ENCODE measurements around the gene UBAC2. TPM values are rescaled to one million over a fixed set of nuclear protein-coding genes. Genes with fewer than 3 reads are reported as not detected.
A peak's percentile ranks its signal among the peaks of the same experiment; 100 is the strongest.

The UBAC2 gene
- total RNA-seq, 2 donors from 2014 or later = 39.0 to 46.1 TPM

DNA sequence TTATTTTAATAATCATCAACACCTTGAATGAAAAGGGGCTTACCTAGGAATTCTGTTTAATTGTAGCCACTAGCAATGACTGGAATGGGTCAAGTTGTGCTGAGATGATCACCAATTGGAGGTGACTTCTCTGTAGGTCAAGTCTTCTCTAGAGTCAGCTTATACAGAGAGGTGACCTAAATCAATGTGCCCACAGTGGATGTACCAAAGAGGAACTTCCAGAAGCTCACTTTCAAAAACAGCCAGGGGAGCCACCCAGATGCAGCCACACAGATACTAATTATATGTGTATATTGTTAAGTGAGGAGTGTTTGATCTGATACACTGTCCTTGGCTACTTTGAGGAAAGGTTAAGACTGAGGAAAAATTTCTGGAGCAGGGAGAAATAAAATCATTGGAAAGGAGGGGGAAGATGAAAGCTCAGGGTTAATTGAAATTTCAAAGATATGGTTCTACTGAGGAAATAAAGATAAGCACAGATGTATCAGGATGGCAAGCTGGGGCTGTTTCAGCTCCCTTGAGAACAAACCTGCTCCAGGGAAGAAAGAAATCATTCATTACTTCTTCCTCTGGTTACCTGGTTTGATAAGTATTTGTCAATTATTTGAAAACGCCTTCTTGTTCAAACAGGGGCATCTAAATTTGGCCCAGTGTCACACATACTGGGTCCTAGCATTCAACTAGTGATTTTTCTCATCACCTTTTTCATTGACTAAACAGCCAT lies 101.4 kb downstream of the UBAC2 start:
- peaks cover 96% of the 10 kb centered on the region for H3K36me3 Mint-ChIP-seq (ENCODE audit: low read depth)
- ATAC-seq (replicated peaks) = peak; percentile 25
- H3K9me3 Mint-ChIP-seq = no peaks in the 10 kb centered on the region
- H3K27ac Mint-ChIP-seq = peak overlapping the region; percentile 97
- H3K4me1 Mint-ChIP-seq = peaks cover 47% of the 10 kb centered on the region
- peak overlapping the region; percentile 97 for H3K4me3 Mint-ChIP-seq
- H3K27me3 Mint-ChIP-seq = no peaks in the 10 kb centered on the region

GRCh38 chr13:99302637-99303505 lies 102.2 kb downstream of the UBAC2 start:
- peaks cover 44% of the 10 kb centered on the region for H3K4me1 Mint-ChIP-seq

GRCh38 chr13:99303863-99304521 lies 103.3 kb downstream of the UBAC2 start:
- peak; percentile 18 for ATAC-seq (replicated peaks)
- Mint-ChIP-seq H3K9me3 (no peaks in the 10 kb centered on the region), H3K36me3 (ENCODE audit: low read depth) (peaks cover 96% of the 10 kb centered on the region), H3K27me3 (no peaks in the 10 kb centered on the region), H3K4me1 (peaks cover 47% of the 10 kb centered on the region), H3K27ac (peak overlapping the region; percentile 97), H3K4me3 (peak overlapping the region; percentile 97)

More at GRCh38 chr13:99302637-99303505, 102.2 kb downstream of the UBAC2 start:
- Mint-ChIP-seq H3K36me3 (ENCODE audit: low read depth) (peaks cover 96% of the 10 kb centered on the region), H3K27me3 (no peaks in the 10 kb centered on the region), H3K9me3 (no peaks in the 10 kb centered on the region), H3K4me3 (peak overlapping the region; percentile 97), H3K27ac (peak overlapping the region; percentile 97)
- ATAC-seq (replicated peaks) = no peak

- Mint-ChIP-seq H3K4me3 (peak overlapping the region; percentile 97), H3K27me3 (no peaks in the 10 kb centered on the region), H3K4me1 (peaks cover 44% of the 10 kb centered on the region), H3K9me3 (no peaks in the 10 kb centered on the region), H3K27ac (peak overlapping the region; percentile 97), H3K36me3 (ENCODE audit: low read depth) (peaks cover 96% of the 10 kb centered on the region)
- no peak for ATAC-seq (replicated peaks)
These were observed 103.9 kb downstream of the UBAC2 start for GRCh38 chr13:99304541-99304940.

- no peak for ATAC-seq (replicated peaks)
- Mint-ChIP-seq H3K27me3 (no peaks in the 10 kb centered on the region), H3K4me3 (peak overlapping the region; percentile 97), H3K27ac (peak overlapping the region; percentile 97), H3K36me3 (ENCODE audit: low read depth) (peaks cover 91% of the 10 kb centered on the region), H3K4me1 (peaks cover 39% of the 10 kb centered on the region), H3K9me3 (no peaks in the 10 kb centered on the region)
These were observed 104.5 kb downstream of the UBAC2 start for GRCh38 chr13:99305158-99305557.

DNA sequence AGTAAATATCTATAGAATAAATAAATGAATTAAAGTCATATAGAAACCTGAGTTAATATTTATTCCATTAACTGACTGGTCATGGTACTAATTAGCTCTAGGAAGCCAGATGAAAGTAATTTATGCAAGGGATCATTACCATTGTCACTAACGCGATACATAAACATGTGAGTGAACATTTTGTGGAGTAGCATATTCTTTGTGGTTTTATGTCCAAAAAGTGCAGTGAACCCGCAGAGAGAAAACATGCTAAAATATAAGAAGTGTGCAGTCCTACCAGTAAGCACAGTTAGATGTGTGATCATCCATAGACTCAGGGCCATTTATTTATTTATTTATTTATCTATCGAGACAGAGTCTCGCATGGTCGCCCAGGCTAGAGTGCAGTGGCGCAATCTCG lies 104.9 kb downstream of the UBAC2 start:
- peak overlapping the region; percentile 97 for H3K27ac Mint-ChIP-seq
- H3K4me3 Mint-ChIP-seq = peak overlapping the region; percentile 97
- peaks cover 35% of the 10 kb centered on the region for H3K4me1 Mint-ChIP-seq
- ATAC-seq (replicated peaks) = no peak
- peaks cover 87% of the 10 kb centered on the region for H3K36me3 Mint-ChIP-seq (ENCODE audit: low read depth)
- no peaks in the 10 kb centered on the region for H3K9me3 Mint-ChIP-seq
- no peaks in the 10 kb centered on the region for H3K27me3 Mint-ChIP-seq

DNA sequence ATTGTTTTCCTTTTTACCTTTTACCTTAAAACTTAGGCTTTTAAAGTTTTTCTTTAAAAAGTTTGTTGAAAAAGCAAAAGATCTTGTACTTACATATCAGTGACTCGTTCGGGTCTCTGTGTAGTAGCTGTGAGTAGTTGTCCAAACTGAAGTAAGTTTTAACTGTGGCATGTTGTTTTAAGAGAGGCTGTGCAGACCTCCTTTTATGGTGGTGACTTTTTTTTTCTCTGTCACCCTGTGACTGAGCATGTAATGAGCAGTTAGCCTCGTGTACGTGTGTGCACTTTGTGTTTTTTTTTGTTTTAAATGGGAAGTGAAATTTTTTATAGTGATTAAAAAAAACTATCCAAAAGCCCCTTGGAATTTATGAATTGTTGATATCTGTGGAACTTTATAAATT lies 106.6 kb downstream of the UBAC2 start, which contains the start of gene GPR183:
Gene GPR183, minus strand, starts transcription at position 153 of the 400 bp plus-strand sequence. CDS start 11,254 bp downstream, outside the sequence.
- ATAC-seq (replicated peaks) = peak; percentile 53
- Mint-ChIP-seq H3K4me1 (peaks cover 44% of the 10 kb centered on the region), H3K36me3 (ENCODE audit: low read depth) (peaks cover 81% of the 10 kb centered on the region), H3K27me3 (no peaks in the 10 kb centered on the region), H3K9me3 (no peaks in the 10 kb centered on the region), H3K4me3 (peak within 1 kb of the TSS; percentile 97), H3K27ac (peak within 1 kb of the TSS; percentile 97)

DNA sequence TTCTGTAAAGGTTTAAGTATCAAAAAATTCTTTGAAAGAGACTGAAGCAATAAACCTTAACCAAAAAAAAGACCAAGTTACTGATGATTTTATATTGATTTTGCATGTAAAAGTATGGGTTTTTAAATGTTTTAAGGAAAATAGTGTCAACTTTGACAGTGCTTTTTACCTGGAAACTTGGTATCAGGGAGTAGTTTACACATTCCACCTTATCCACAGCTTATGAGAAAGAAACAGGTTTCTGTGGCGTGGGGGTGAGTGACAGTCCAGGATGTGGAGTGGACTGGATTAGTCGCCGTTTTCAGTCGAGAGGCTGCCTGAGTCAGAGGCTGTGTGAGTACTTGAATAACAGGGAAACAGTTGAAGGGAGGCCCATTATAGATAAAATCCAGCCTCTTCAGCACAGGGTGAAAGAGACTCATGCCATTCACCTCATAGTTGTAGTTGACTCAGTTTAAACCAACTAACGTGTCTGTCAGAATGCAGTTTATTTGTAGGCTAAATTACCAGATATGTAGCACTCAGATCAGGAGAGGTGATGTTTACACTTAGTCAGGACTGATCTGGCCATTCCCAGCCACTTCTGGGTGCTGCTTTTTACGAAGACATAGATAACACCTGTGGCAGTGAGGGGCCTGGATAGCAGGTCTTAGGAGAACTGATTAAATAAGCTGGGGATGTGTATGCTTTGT lies 107.1 kb downstream of the UBAC2 start:
- Mint-ChIP-seq H3K36me3 (ENCODE audit: low read depth) (peaks cover 81% of the 10 kb centered on the region), H3K4me1 (peaks cover 49% of the 10 kb centered on the region), H3K27ac (peak overlapping the region; percentile 97), H3K27me3 (no peaks in the 10 kb centered on the region), H3K9me3 (no peaks in the 10 kb centered on the region), H3K4me3 (peak overlapping the region; percentile 97)
- ATAC-seq (replicated peaks) = peak; percentile 80

DNA sequence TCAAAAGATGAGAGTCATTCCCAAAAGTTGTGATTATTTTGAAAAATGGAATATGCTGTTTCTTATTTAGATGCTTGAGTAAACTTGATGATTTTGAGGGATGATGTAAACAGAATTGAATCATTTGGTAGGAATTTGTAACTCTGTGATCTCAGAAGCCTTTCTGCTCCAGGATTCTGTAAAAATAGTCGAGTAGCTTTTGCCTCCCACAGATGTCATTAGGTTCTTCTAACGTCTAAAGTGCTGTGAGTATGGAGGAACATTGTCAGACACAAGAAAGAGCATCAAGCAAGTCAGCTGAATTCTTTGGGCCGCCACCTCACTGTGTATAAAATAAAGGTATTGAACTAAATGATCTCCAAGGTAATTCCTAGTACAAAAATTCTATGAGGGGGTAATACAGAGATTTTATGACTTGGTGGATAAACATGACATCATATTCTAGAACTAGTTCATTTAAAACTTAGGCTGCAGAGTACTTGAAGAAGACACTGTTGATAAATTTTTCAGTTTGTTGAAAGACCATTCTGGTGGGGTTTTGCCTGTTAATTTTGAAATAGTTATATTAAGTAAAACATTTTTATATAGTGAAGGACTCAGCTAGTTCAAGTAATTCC lies 107.9 kb downstream of the UBAC2 start:
- Mint-ChIP-seq H3K27ac (peak overlapping the region; percentile 97), H3K9me3 (no peaks in the 10 kb centered on the region), H3K27me3 (no peaks in the 10 kb centered on the region), H3K4me1 (peaks cover 54% of the 10 kb centered on the region), H3K36me3 (ENCODE audit: low read depth) (peaks cover 74% of the 10 kb centered on the region), H3K4me3 (peak overlapping the region; percentile 97)
- no peak for ATAC-seq (replicated peaks)

- H3K36me3 Mint-ChIP-seq (ENCODE audit: low read depth) = peaks cover 70% of the 10 kb centered on the region
- H3K27me3 Mint-ChIP-seq = no peaks in the 10 kb centered on the region
- H3K4me3 Mint-ChIP-seq = peak overlapping the region; percentile 97
- H3K4me1 Mint-ChIP-seq = peaks cover 57% of the 10 kb centered on the region
- H3K27ac Mint-ChIP-seq = peak overlapping the region; percentile 97
- peak; percentile 11 for ATAC-seq (replicated peaks)
- no peaks in the 10 kb centered on the region for H3K9me3 Mint-ChIP-seq
These were observed 109.9 kb downstream of the UBAC2 start for GRCh38 chr13:99310382-99311031.

- Mint-ChIP-seq H3K27me3 (no peaks in the 10 kb centered on the region), H3K36me3 (ENCODE audit: low read depth) (peaks cover 66% of the 10 kb centered on the region), H3K4me1 (peaks cover 62% of the 10 kb centered on the region), H3K9me3 (no peaks in the 10 kb centered on the region), H3K27ac (peak overlapping the region; percentile 97), H3K4me3 (peak overlapping the region; percentile 97)
- peak; percentile 6 for ATAC-seq (replicated peaks)
These were observed 110.5 kb downstream of the UBAC2 start for GRCh38 chr13:99311137-99311536.

DNA sequence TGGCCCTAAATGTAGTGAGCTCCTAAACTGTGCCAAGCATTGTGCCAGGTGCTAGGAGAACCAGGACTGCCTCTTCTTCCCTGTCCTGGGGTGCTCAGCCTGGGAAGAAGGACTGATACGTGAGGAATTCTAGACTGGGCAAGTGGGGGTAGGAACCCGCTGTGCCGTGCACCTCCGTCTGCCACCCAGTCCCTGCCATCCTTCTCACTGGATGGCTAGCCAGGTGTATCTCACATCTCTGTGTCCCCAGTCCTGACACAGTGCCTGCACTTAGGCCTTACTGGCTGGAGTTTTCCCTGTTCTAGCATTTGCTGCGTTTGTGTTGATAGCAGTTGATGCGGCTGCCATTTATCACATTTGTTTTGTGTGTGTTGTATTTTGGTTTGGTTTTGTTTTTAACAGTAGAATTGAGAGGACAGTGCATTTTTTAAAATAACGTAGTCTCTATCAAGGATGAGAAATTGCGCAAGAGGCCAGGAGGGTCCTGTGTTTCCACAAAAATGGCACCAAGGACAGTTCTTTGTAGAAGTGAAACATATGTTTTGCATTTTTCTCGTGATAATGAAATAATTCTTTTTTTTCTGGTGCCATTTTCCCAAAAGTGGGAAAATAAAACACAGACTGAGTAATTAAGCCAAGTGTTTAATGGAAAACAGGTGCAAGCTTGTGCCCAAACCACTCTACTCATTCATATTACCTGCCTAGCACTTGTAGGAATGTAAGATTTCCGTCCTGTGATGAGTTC lies 111.3 kb downstream of the UBAC2 start:
- H3K4me3 Mint-ChIP-seq = peak overlapping the region; percentile 97
- no peak for ATAC-seq (replicated peaks)
- peaks cover 66% of the 10 kb centered on the region for H3K36me3 Mint-ChIP-seq (ENCODE audit: low read depth)
- no peaks in the 10 kb centered on the region for H3K27me3 Mint-ChIP-seq
- H3K9me3 Mint-ChIP-seq = no peaks in the 10 kb centered on the region
- H3K4me1 Mint-ChIP-seq = peaks cover 70% of the 10 kb centered on the region
- H3K27ac Mint-ChIP-seq = peak overlapping the region; percentile 97

Measured in activated T-helper 17 cell treated with anti-CD3 and anti-CD28 coated beads, Interleukin-2, amount 50 U/mL, for 72 hours (primary cell).